Osteocyte (in vitro differentiated cells): ENCODE measurements around the gene ZSCAN18. TPM values are rescaled to one million over a fixed set of nuclear protein-coding genes. Genes with fewer than 3 reads are reported as not detected.

Experiments
- DNase-seq: peaks from one replicate; pipeline ENCODE4 v3.0.0; 2021; ENCODE audit warnings: mixed read lengths; ENCODE audit not compliant: unreplicated experiment; ENCODE audit errors: extremely low spot score
- H3K27ac Mint-ChIP-seq: one replicate; pipeline ENCODE4 v1.8.0; 2021; ENCODE audit warnings: mild to moderate bottlenecking, mixed read lengths; ENCODE audit not compliant: unreplicated experiment
- H3K27me3 Mint-ChIP-seq: one replicate; pipeline ENCODE4 v1.8.0; 2021; ENCODE audit warnings: mixed read lengths; ENCODE audit not compliant: unreplicated experiment
- H3K36me3 Mint-ChIP-seq: one replicate; pipeline ENCODE4 v1.8.0; 2021; ENCODE audit warnings: mixed read lengths; ENCODE audit not compliant: unreplicated experiment
- H3K4me1 Mint-ChIP-seq: one replicate; pipeline ENCODE4 v1.8.0; 2021; ENCODE audit warnings: mixed read lengths; ENCODE audit not compliant: unreplicated experiment
- H3K4me3 Mint-ChIP-seq: one replicate; pipeline ENCODE4 v1.8.0; 2021; ENCODE audit warnings: mild to moderate bottlenecking, moderate library complexity, mixed read lengths; ENCODE audit not compliant: unreplicated experiment
- H3K9me3 Mint-ChIP-seq: one replicate; pipeline ENCODE4 v1.8.0; 2021; ENCODE audit warnings: mixed read lengths; ENCODE audit not compliant: unreplicated experiment
- total RNA-seq: library from RNA; stranded (reverse); gene quantifications from 2 replicates; pipeline ENCODE4 v1.2.1, GENCODE V29; 2021
- TF ChIP-seq, protein P1 (sequence below): fragments of 200-600 bp; sonication (generic); IDR thresholded peaks from 2 replicates; pipeline ENCODE4 v1.5.0; 2021; ENCODE audit warnings: antibody characterized with exemption, mild to moderate bottlenecking, moderate library complexity

Gene ZSCAN18
- total RNA-seq, 1 donor from 2014 or later: 50.7 TPM

DNA sequence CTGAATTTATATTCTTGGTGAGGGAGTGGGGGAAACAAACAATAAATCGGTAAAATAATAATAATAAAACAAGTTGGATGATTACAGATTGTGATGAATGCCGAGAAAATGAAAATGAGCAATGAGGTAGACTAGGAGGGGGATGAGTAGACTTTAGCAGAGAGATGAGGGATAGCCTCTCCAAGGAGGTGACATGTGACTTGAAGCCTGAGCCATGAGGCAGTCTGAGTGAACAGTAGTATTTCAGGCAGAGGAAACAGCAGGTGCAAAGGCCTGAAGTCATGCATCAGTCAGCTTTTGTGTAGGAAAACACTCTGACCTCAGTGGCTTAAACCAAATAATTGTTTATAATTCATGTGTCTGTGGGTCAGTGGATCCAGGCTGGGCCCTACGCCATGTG is 34.3 kb downstream of the ZSCAN18 start:
- no peak for DNase-seq
- TF ChIP-seq, protein P1, sequence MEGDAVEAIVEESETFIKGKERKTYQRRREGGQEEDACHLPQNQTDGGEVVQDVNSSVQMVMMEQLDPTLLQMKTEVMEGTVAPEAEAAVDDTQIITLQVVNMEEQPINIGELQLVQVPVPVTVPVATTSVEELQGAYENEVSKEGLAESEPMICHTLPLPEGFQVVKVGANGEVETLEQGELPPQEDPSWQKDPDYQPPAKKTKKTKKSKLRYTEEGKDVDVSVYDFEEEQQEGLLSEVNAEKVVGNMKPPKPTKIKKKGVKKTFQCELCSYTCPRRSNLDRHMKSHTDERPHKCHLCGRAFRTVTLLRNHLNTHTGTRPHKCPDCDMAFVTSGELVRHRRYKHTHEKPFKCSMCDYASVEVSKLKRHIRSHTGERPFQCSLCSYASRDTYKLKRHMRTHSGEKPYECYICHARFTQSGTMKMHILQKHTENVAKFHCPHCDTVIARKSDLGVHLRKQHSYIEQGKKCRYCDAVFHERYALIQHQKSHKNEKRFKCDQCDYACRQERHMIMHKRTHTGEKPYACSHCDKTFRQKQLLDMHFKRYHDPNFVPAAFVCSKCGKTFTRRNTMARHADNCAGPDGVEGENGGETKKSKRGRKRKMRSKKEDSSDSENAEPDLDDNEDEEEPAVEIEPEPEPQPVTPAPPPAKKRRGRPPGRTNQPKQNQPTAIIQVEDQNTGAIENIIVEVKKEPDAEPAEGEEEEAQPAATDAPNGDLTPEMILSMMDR: no peak
- H3K27ac Mint-ChIP-seq: no peak overlapping the region
- no peaks in the 10 kb centered on the region for H3K27me3 Mint-ChIP-seq
- H3K36me3 Mint-ChIP-seq: peaks cover 36% of the 10 kb centered on the region
- no peak overlapping the region for H3K4me3 Mint-ChIP-seq
- H3K9me3 Mint-ChIP-seq: peaks cover 43% of the 10 kb centered on the region
- H3K4me1 Mint-ChIP-seq: peaks cover 7% of the 10 kb centered on the region

DNA sequence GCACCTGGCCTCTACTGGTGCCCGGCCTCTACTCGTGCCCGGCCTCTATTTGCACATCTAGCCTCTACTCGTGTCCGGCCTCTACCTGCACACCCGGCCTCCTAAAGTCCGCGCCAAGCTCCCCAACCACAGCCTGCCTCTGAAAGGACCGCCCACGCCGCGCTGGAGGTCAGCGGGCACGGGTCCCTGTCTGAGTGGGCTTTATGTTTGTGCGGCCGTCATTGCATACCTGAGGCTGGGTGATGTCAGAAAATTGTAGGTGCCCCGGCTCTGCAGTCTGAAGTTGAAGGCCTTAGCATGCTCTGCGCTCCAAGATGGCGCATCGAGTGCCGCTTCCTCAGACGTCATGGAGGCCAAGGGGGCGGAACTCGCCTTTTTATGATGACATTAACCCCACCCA is 37.8 kb downstream of the ZSCAN18 start:
- peaks cover 26% of the 10 kb centered on the region for H3K9me3 Mint-ChIP-seq
- peak overlapping the region; percentile 60 for H3K4me3 Mint-ChIP-seq
- H3K4me1 Mint-ChIP-seq: peaks cover 7% of the 10 kb centered on the region
- no peak overlapping the region for H3K27ac Mint-ChIP-seq
- peaks cover 15% of the 10 kb centered on the region for H3K36me3 Mint-ChIP-seq
- no peak for DNase-seq
- no peaks in the 10 kb centered on the region for H3K27me3 Mint-ChIP-seq
- TF ChIP-seq, protein P1: no peak

DNA sequence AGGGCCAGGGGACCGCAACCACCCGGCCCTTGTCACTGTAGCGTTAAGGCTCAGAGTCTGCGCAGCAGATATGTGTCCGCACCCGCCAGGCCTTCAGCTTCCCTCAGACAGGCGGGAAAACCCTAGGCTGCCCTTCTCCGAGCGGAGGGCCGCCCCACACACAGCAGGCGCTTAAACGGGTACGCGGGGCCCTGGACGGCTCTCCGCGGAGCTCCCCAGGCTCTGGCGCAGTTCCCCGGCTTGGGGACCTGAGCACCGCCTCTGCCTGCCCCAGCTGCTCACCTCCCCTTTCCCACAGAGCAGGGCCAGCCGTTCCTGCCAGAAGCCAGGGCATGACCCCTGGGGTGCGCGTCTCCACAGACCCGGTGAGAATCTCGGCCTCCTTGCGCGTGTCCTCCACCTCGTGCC is 38.4 kb downstream of the ZSCAN18 start:
- Mint-ChIP-seq H3K36me3 (peaks cover 16% of the 10 kb centered on the region), H3K9me3 (peaks cover 27% of the 10 kb centered on the region), H3K4me1 (peaks cover 7% of the 10 kb centered on the region), H3K27ac (peak overlapping the region; percentile 91), H3K27me3 (no peaks in the 10 kb centered on the region), H3K4me3 (peak overlapping the region; percentile 78)
- TF ChIP-seq, protein P1: no peak
- DNase-seq: no peak

DNA sequence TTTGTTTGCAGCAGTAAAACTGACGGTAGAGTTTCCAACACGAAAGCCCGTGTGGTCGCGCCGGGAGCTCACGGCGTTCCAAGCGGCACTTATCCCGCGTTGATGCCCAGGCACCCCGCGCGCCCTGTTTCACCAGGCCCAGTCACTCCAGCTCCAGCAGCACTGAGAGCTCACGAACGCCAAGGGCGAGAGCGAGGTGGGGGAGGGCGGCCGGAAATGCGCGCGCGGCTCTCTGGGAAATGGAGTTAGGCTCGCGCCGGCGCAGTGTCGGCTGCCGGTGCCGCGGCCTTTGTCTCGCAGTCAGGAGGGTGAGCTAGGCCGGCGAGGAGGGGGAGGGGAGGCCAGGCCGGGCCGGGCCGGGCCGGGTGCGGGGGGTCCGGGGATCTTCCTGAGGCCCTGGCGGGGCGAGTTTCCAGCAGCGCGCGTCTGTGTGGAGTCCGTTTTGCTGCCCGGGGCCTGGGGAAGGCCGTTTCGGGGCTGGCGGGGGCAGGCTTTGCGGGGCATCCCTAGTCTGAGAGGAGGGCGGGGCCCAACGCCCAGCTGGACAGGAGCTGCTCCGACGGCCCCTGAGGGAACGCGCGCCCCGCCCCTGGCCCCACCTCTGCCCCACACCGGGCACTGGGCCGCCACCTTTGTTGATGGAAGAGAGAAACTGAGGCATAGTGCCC is 38.9 kb downstream of the ZSCAN18 start, which contains the start of gene ZNF135:
TSS of gene ZNF135 (plus strand) at position 280 of the 668 bp plus-strand sequence. CDS start 721 bp downstream, outside the sequence.
- Mint-ChIP-seq H3K36me3 (peaks cover 16% of the 10 kb centered on the region), H3K4me1 (peaks cover 7% of the 10 kb centered on the region), H3K4me3 (peak within 1 kb of the TSS; percentile 78), H3K27me3 (no peaks in the 10 kb centered on the region), H3K27ac (peak within 1 kb of the TSS; percentile 91), H3K9me3 (peaks cover 27% of the 10 kb centered on the region)
- TF ChIP-seq, protein P1: no peak
- DNase-seq: peak; percentile 89

DNA sequence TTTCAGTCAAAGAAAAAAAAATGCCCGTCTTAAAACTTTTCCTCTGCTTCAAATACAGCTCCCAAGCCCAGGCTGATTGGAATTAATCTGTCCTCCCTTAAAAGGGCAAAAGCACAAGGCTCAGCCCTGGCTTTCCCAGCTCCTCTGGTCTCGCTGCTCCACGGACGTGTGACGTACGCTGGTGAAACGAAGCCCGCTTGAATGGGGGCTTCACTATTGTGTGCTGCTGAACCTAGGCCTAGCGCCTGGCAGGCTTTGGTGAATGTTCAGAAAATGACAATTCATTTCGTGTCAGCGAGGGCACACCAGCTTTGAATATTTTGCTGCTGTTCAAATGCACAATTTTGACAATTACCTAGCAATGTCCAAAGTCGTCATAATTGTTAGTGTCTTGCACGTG is 39.6 kb downstream of the ZSCAN18 start:
- TF ChIP-seq, protein P1: no peak
- peaks cover 16% of the 10 kb centered on the region for H3K36me3 Mint-ChIP-seq
- peaks cover 27% of the 10 kb centered on the region for H3K9me3 Mint-ChIP-seq
- DNase-seq: no peak
- H3K27me3 Mint-ChIP-seq: no peaks in the 10 kb centered on the region
- H3K27ac Mint-ChIP-seq: peak overlapping the region; percentile 91
- H3K4me1 Mint-ChIP-seq: peaks cover 7% of the 10 kb centered on the region
- peak overlapping the region; percentile 78 for H3K4me3 Mint-ChIP-seq
